ENCODE data around the gene DGUOK.

- TF ChIP-seq TAF1 (conservative IDR thresholded peaks at IDR 0.05), result no peak
- TF ChIP-seq EGR1 (IDR thresholded peaks at IDR 0.05; ENCODE audit: low read depth in 2 of 2), result no peak
Observed at GRCh38 chr2:74004212-74005182, 77.8 kb downstream of the DGUOK start.

Measured in liver (tissue), 2 donors.